Sciatic nerve (tissue), 2 donors: ENCODE results near the gene GARIN5A. TPM values are rescaled to one million over a fixed set of nuclear protein-coding genes. Genes with fewer than 3 reads are reported as not detected.

Experiments
- ATAC-seq: fragments of 200-7000 bp; cut with Tn5 transposase; one replicate; pipeline ENCODE4 v1.9.1; 2020; ENCODE audit warnings: mild to moderate bottlenecking, moderate library complexity
- DNase-seq: peaks from one replicate; pipeline ENCODE4 v3.0.0-alpha.2; 2020; ENCODE audit warnings: low spot score
- intact Hi-C: fragments of 100-400 bp; cut with DNase I; formaldehyde crosslinking; loops from one replicate; pipeline ENCODE4 v1.14.2; 2022
- total RNA-seq: library from RNA; stranded (reverse); fragmentation: NEBNext Ultra II Directional; extraction: Animal tissue kit (Norgen Biotek cat#: 25700); gene quantifications from one replicate; pipeline ENCODE4 v1.2.1, GENCODE V29; 2021
- donor health status: DM: no; HTN: no; CAD: no.
- donor health status: DM: no; HTN: no; CAD: no.

Gene GARIN5A
- total RNA-seq, 1 donor from 2014 or later: 0.45 TPM

DNA sequence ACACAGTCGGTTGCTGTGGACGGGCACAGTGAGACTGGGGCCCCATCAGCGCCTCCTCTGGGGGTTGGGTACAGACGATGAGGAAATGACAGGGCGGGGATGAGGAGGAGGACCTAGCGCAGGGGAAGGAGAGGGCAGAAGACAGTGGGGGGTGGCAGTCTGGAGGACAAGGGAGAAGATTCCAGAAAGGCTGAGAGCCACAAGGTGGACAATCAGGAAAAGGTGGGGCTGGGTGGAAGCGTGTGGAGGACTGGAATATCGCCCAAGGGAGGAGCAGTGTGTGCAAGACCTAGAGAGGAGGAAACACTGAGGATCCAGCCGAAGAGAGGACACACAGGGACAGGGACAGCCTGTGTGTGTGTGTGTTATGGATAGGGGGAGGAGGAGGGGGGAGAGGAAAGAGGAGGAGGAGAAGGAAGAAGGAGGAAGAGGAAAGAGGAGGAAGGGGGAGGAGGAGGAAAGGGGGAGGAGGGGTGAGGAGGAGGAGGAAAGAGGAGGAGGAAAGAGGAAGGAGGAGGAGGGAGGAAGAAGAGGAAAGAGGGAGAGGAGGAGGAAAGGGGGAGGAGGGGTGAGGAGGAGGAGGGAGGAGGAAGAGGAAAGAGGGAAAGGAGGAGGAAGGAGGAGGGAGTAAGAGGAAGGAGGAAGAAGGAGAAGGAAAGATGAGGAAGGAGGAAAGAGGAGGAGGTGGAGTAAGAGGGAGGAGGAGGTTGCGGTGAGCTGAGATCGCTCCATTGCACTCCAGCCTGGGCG, 15.8 kb upstream of the GARIN5A start:
- intact Hi-C loops: no loop called here
- DNase-seq: no peak
- no peak for ATAC-seq

GRCh38 chr19:50490991-50491472, 14.4 kb upstream of the GARIN5A start:
- DNase-seq (no peak), ATAC-seq (no peak)
- intact Hi-C loops: no loop called here

- ATAC-seq (no peak), DNase-seq (no peak)
- intact Hi-C loops: no loop called here
Observed at GRCh38 chr19:50490411-50490811, 13.8 kb upstream of the GARIN5A start.

GRCh38 chr19:50489461-50490011, 12.9 kb upstream of the GARIN5A start:
- intact Hi-C loops: no loop called here
- ATAC-seq: no peak
- DNase-seq: no peak

- ATAC-seq (no peak), DNase-seq (no peak)
- intact Hi-C loops: no loop called here
Observed at GRCh38 chr19:50488389-50489194, 11.9 kb upstream of the GARIN5A start.

DNA sequence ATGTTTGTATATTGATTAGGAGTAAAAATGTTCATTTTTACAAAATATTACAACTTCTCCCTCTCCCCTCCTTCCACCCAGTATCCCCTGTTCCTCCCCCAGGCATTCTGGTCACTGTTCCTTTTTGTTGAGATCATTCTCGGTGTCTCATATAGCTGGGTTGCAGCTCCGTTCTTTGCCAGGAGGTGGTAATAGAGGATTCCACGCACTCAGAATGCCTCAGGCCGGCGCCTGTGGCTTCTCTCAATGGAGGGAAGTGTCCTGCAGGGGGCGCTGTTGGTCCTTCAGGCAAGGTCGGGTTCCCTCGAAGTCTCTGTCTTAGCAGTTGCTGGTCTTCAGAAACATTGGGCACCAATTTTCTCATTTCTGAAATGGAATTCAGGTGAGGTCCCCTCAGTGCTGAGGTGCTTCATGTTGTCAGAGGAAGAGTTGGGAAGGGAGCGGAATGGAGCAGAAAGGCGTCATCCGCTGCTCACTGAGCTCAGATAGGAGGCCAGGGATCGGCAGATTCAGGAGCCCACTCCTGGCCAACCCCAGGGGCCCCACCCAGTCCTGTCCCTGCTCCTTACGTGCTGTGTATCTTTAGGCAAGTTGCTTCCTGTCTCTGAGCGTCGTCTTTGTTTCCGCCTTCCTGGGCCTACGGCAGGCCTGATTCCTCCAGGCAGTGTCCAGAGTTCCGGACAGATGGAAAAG, 10.3 kb upstream of the GARIN5A start:
- DNase-seq (no peak), ATAC-seq (no peak)

GRCh38 chr19:50485284-50485955, 8.8 kb upstream of the GARIN5A start:
- ATAC-seq: no peak
- DNase-seq: no peak
- intact Hi-C loops: no loop called here

More for the DNA sequence above, 10.3 kb upstream of the GARIN5A start:
- intact Hi-C loops: no loop called here

DNA sequence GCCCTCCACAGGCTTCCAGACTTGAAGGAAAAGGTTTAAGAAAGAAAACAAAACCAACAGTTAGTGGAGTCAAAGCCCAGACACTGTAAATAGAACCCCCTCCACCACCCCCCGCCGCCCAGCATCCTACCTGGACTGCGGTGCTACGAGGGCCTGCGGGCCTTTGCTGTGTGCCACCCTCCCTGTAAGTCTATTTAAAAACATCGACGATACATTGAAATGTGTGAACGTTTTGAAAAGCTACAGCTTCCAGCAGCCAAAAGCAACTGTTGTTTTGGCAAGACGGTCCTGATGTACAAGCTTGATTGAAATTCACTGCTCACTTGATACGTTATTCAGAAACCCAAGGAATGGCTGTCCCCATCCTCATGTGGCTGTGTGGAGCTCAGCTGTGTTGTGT, 6.3 kb upstream of the GARIN5A start:
- ATAC-seq: no peak
- no peak for DNase-seq
- intact Hi-C loops: no loop called here

GRCh38 chr19:50482271-50482855, 5.7 kb upstream of the GARIN5A start:
- ATAC-seq (no peak), DNase-seq (no peak)
- intact Hi-C loops: no loop called here

DNA sequence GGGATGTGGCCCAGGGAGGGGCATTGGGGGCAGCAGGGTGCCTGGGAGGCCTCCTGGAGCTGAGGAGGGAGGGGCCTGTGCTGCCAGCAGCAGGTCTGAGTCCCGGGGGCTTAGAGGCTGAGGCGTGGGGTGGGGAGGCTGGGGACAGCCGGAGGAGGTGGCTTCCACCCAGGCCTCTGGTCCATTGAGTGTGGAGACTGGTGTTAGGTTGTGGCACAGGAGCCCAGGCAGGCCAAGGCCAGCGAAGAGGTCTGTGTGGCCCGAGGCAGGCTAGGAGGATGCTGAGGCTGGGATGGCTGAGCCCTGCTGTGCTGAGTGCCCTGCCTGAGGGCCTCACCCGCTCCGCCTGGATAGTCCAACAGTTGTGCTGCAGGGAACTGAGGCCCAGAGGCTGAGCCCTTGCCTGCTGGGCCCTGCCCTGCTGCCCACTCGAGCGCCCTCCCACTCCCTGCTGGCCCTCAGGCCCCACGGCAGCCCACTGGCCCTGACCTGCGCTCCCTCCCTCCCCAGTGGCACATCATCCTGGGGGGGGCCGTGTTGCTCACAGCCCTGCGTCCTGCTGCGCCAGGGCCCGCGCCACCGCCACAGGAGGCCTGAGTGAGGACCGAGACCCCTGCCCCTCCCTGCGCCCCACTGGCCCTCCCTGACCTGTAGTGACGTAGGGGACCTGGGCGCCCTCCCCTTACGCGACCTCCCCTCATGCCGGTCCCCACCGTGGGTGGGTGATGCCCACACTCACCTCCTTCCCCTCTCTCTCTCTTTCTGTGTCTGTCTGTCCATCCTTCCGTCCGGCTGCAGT, 4.9 kb upstream of the GARIN5A start:
- no peak for DNase-seq
- intact Hi-C loops: no loop called here
- no peak for ATAC-seq

- intact Hi-C loops: no loop called here
- ATAC-seq: no peak
- no peak for DNase-seq
Observed at GRCh38 chr19:50480281-50481111, 3.8 kb upstream of the GARIN5A start.

DNA sequence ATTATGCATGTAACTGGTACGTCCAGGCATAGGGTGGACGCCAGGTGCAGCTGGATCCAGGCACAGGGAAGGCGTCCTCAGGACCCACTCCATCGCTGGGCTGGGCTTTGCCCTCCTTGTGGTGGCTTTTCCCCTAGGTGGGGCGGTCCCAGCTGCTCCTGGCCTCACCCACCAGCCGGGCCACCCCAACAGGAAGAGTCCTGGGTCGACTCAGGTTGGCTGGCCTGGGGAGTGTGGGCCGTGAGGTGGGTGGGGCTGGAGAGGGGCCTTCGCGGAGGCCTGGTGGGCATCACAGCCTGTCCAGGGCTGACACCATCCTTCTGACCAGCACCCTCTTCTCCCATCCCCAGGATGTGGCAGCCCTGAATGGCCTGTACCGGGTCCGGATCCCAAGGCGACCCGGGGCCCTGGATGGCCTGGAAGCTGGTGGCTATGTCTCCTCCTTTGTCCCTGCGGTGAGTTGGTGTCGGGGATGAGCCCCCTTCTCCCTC, 3.2 kb upstream of the GARIN5A start:
- ATAC-seq (no peak), DNase-seq (no peak)
- intact Hi-C loops: no loop called here

DNA sequence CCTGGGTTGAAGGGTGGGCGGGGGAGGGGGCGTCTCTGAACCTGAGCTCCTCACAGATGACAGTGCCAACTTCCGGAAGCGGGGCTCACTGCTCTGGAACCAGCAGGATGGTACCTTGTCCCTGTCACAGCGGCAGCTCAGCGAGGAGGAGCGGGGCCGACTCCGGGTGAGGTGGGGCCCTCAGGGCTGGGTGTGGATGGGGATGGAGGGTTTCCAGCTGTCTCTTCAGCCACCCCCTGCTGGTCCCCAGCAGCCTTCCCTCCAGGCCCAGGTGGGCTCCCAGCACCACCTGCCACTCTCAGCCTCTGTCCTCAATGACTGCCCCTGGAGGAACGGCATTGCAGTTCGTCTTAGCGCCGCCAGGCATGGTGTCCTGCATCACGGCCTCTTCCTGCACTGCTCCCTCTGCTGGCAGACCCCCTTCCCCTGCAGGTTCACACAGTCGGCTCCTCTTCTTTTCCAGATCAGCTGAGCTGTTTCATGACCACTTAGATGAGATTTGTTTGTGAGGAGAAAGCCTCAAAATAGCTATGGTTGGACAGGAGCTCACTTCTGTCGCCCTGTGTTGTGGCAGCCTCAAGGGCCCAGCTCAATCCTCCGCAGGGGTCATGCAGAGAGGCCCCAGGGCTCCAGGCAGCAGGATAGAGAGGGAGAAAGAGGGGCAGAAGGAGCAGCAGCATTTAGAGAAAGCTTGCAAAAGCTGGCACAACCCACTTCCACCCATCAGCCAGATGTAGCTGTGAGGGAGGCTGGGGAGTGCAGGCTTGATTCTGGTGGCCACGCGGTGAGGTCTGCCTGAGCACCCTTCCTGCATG, 2.5 kb upstream of the GARIN5A start:
- intact Hi-C loops: no loop called here
- DNase-seq (no peak), ATAC-seq (no peak)

DNA sequence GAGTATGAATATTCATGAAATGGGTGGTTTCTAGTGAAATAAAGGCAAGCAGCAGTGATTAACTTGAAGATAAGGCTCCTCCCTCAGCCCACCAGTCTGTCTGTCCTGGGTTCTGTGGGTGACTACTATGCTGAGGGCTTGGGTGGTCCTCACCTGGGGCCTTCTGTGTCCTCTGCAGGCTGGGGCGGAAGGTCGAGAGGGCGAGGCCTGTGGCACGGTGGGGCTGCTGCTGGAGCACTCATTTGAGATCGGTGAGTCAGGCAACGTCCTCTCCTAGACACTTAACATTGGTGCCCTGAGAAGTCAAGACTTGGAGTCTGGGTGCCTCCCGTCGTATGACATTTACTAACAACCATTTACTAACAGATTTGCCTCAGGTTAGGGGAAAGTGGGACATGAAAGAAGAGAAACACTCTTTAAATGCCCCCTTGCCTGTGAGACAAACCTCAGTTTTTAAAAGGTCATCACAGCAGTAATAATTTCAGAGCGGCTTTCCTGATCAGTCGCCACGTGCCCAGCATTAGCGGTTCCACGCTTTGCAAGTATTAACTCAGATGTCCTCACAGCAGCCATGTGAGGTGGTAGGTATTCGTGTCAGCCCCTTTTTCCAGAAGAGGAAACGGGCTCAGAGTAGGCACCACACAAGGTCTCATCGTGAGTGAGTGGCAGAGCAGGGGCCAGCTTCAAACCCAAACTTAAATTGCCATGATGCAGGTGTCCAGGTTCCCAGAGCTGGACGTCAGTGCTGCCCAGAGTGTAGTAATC, 1.3 kb upstream of the GARIN5A start:
- DNase-seq: no peak
- intact Hi-C loops: no loop called here
- no peak for ATAC-seq

DNA sequence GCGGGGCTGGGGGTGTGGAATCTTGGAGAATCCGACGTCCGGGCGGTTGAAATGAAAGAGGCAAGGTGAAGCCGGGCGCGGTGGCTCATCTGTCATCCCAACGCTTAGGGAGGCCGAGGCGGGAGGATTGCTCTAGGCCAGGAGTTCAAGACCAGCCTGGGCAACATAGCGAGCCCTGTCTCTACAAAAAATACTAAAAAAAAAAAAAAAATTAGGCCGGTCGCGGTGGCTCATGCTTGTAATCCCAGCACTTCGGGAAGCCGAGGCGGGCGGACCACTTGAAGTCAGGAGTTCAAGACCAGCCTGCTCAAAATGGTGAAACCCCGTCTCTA, 225 bp upstream of the GARIN5A start:
- intact Hi-C loops: no loop called here

More for the DNA sequence above, 225 bp upstream of the GARIN5A start:
- DNase-seq: no peak
- no peak for ATAC-seq
